Transverse colon (tissue), 4 donors: Measurements from ENCODE around the gene PIGS.

Experiments used
- CTCF ChIP-seq, 5 experiments: fragments of 200-600 bp in 3 of 5; fragments of 450-650 bp in 2 of 5; sonication (generic) in 3 of 5; IDR thresholded peaks; 1 replicate in 2 of 5; 2 replicates in 3 of 5; pipeline ENCODE4 v1.5.1; 2016 to 2017; ENCODE audit warnings: antibody characterized with exemption in 5 of 5, inconsistent platforms in 3 of 5, mild to moderate bottlenecking in 2 of 5, moderate library complexity in 1 of 5
- POLR2AphosphoS5 ChIP-seq, 3 donors: sonication (generic); formaldehyde crosslinking; IDR thresholded peaks; one replicate each; pipeline ENCODE4 v1.6.1; 2016; ENCODE audit warnings: antibody characterized with exemption in 3 of 3

GRCh38 chr17:28518578-28518977, 52.7 kb downstream of the PIGS start:
- no peak for TF ChIP-seq CTCF (IDR thresholded peaks at IDR 0.05)
- TF ChIP-seq POLR2AphosphoS5 (IDR thresholded peaks at IDR 0.05), result no peak
